Thymus (tissue), 11 donors: ENCODE results near the gene PSD4. TPM values are rescaled to one million over a fixed set of nuclear protein-coding genes. Genes with fewer than 3 reads are reported as not detected.
"Not testable (repeated sequence)": the region's sequence is repeated elsewhere in the genome, so short reads cannot be mapped to it uniquely, and the experiment has no call there.

Experiments used
- DNase-seq, 9 donors: peaks; one replicate each; pipeline ENCODE4 v3.0.0-alpha.2; 2013; ENCODE audit warnings: low spot score in 9 of 9, low read depth in 6 of 9, missing footprints in 1 of 9
- H3K27ac ChIP-seq, 2 donors: one replicate each; pipeline ENCODE4 v1.5.1; 2013; ENCODE audit warnings: control low read depth in 1 of 2, low read depth in 1 of 2, low read length in 1 of 2, mild to moderate bottlenecking in 1 of 2, moderate library complexity in 1 of 2
- H3K27me3 ChIP-seq, 2 donors: one replicate each; pipeline ENCODE4 v1.5.1; 2013; ENCODE audit warnings: low read length in 1 of 2; ENCODE audit not compliant: control insufficient read depth in 2 of 2, insufficient read depth in 1 of 2
- H3K36me3 ChIP-seq, 2 donors: one replicate each; pipeline ENCODE4 v1.5.1; 2013; ENCODE audit warnings: low read length in 1 of 2, mild to moderate bottlenecking in 1 of 2, moderate library complexity in 1 of 2; ENCODE audit not compliant: control insufficient read depth in 2 of 2, insufficient read depth in 2 of 2
- H3K4me1 ChIP-seq, 2 donors: one replicate each; pipeline ENCODE4 v1.5.1; 2013; ENCODE audit warnings: low read length in 2 of 2; ENCODE audit not compliant: control insufficient read depth in 2 of 2, insufficient read depth in 2 of 2
- H3K4me3 ChIP-seq, 2 donors: one replicate each; pipeline ENCODE4 v1.5.1; 2013; ENCODE audit warnings: low read length in 2 of 2, control low read depth in 1 of 2, mild to moderate bottlenecking in 1 of 2
- H3K9me3 ChIP-seq, 2 donors: one replicate each; pipeline ENCODE4 v1.5.1; 2013; ENCODE audit warnings: low read length in 1 of 2, mild to moderate bottlenecking in 1 of 2; ENCODE audit not compliant: control insufficient read depth in 2 of 2, insufficient read depth in 1 of 2
- WGBS: extraction: QIAGEN DNeasy Blood & Tissue Kit; methylation state at CpG from one replicate; pipeline ENCODE4 v1.1.7; 2013; 5-methylcytosine and 5-hydroxymethylcytosine counted together
- polyA plus RNA-seq: library from polyadenylated mRNA; stranded (reverse); fragments of 200-250 nt; gene quantifications from one replicate; pipeline ENCODE4 v1.2.3, GENCODE V29; 2013
- total RNA-seq: library from RNA; stranded (reverse); fragments of 120-200 nt; gene quantifications from one replicate; pipeline ENCODE4 v1.2.4, GENCODE V29; 2013
- donor health status: healthy.

PSD4 gene
- total and polyA plus RNA-seq, 2 donors = 81.8 to 92.1 TPM

GRCh38 chr2:113233593-113234550 lies 60.1 kb downstream of the PSD4 start:
- DNase-seq = no peak
- Histone ChIP-seq H3K9me3 (peaks cover 0 to 4% of the 10 kb centered on the region in 2 donors), H3K4me1 (peaks cover 2 to 14% of the 10 kb centered on the region in 2 donors), H3K27ac (no peak overlapping the region), H3K36me3 (no peaks in the 10 kb centered on the region), H3K27me3 (no peaks in the 10 kb centered on the region), H3K4me3 (no peak overlapping the region)
- 95% methylated on average over 9 of the region's 9 CpGs for WGBS

- WGBS = 93% methylated on average over 16 of the region's 16 CpGs
These were observed 61.1 kb downstream of the PSD4 start for GRCh38 chr2:113234721-113235346.

GRCh38 chr2:113235347-113236226 lies 61.8 kb downstream of the PSD4 start:
- peak in 4 of 9 donors; percentile 36 to 57 (median 48) for DNase-seq
- H3K4me1 ChIP-seq, H3K9me3 ChIP-seq, H3K36me3 ChIP-seq, H3K27me3 ChIP-seq: not testable (repeated sequence)
- peak overlapping the region in 1 of 2 donors; percentile 47 for H3K27ac ChIP-seq
- H3K4me3 ChIP-seq = peak overlapping the region; percentile 20 to 63
- 93% methylated on average over 73 of the region's 74 CpGs for WGBS

More at GRCh38 chr2:113234721-113235346, 61.1 kb downstream of the PSD4 start:
- DNase-seq = no peak
- Histone ChIP-seq H3K27ac (no peak overlapping the region), H3K4me3 (peak overlapping the region; percentile 20 to 63), H3K27me3 (no peaks in the 10 kb centered on the region), H3K4me1 (peaks cover 0 to 12% of the 10 kb centered on the region in 2 donors), H3K9me3 (peaks cover 0 to 4% of the 10 kb centered on the region in 2 donors), H3K36me3 (no peaks in the 10 kb centered on the region)

GRCh38 chr2:113236367-113237159 lies 62.8 kb downstream of the PSD4 start:
- 96% methylated on average over 38 of the region's 38 CpGs for WGBS
- DNase-seq = no peak
- no peak overlapping the region for H3K4me3 ChIP-seq
- peaks cover 0 to 2% of the 10 kb centered on the region in 2 donors for H3K4me1 ChIP-seq
- no peaks in the 10 kb centered on the region for H3K36me3 ChIP-seq
- peaks cover 0 to 4% of the 10 kb centered on the region in 2 donors for H3K9me3 ChIP-seq
- H3K27me3 ChIP-seq = no peaks in the 10 kb centered on the region
- no peak overlapping the region for H3K27ac ChIP-seq

- Histone ChIP-seq H3K4me1 (peaks cover 0 to 2% of the 10 kb centered on the region in 2 donors), H3K4me3 (no peak overlapping the region), H3K9me3 (no peaks in the 10 kb centered on the region), H3K36me3 (no peaks in the 10 kb centered on the region), H3K27me3 (no peaks in the 10 kb centered on the region), H3K27ac (no peak overlapping the region)
- WGBS = 97% methylated on average over 9 of the region's 9 CpGs
- DNase-seq = no peak
These were observed 63.9 kb downstream of the PSD4 start for GRCh38 chr2:113237604-113238160.

- DNase-seq = no peak
- Histone ChIP-seq H3K9me3 (no peaks in the 10 kb centered on the region), H3K36me3 (no peaks in the 10 kb centered on the region), H3K27ac (no peak overlapping the region), H3K4me1 (peaks cover 0 to 2% of the 10 kb centered on the region in 2 donors), H3K4me3 (no peak overlapping the region), H3K27me3 (no peaks in the 10 kb centered on the region)
- 96% methylated on average over 9 of the region's 9 CpGs for WGBS
These were observed 65.4 kb downstream of the PSD4 start for GRCh38 chr2:113238871-113239839.

- Histone ChIP-seq H3K9me3 (no peaks in the 10 kb centered on the region), H3K4me1 (peaks cover 0 to 2% of the 10 kb centered on the region in 2 donors), H3K27ac (peak overlapping the region in 1 of 2 donors; percentile 32), H3K27me3 (no peaks in the 10 kb centered on the region), H3K4me3 (no peak overlapping the region), H3K36me3 (no peaks in the 10 kb centered on the region)
- 48% methylated on average over 15 of the region's 15 CpGs for WGBS
- no peak for DNase-seq
These were observed 66.6 kb downstream of the PSD4 start for GRCh38 chr2:113240150-113240914.
